Cardiac atrium fibroblast (primary cell): Measurements from ENCODE around the gene TOP2B. TPM values are rescaled to one million over a fixed set of nuclear protein-coding genes. Genes with fewer than 3 reads are reported as not detected.

Source experiments
- total RNA-seq: library from RNA; depleted of rRNA; stranded (reverse); fragments of >200 nt; gene quantifications from 2 replicates; pipeline ENCODE4 v1.2.3, GENCODE V29; 2015

TOP2B gene, protein sequence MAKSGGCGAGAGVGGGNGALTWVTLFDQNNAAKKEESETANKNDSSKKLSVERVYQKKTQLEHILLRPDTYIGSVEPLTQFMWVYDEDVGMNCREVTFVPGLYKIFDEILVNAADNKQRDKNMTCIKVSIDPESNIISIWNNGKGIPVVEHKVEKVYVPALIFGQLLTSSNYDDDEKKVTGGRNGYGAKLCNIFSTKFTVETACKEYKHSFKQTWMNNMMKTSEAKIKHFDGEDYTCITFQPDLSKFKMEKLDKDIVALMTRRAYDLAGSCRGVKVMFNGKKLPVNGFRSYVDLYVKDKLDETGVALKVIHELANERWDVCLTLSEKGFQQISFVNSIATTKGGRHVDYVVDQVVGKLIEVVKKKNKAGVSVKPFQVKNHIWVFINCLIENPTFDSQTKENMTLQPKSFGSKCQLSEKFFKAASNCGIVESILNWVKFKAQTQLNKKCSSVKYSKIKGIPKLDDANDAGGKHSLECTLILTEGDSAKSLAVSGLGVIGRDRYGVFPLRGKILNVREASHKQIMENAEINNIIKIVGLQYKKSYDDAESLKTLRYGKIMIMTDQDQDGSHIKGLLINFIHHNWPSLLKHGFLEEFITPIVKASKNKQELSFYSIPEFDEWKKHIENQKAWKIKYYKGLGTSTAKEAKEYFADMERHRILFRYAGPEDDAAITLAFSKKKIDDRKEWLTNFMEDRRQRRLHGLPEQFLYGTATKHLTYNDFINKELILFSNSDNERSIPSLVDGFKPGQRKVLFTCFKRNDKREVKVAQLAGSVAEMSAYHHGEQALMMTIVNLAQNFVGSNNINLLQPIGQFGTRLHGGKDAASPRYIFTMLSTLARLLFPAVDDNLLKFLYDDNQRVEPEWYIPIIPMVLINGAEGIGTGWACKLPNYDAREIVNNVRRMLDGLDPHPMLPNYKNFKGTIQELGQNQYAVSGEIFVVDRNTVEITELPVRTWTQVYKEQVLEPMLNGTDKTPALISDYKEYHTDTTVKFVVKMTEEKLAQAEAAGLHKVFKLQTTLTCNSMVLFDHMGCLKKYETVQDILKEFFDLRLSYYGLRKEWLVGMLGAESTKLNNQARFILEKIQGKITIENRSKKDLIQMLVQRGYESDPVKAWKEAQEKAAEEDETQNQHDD (N-terminal part only)
- 46.8 and 53.1 TPM in 2 replicates for total RNA-seq

DNA sequence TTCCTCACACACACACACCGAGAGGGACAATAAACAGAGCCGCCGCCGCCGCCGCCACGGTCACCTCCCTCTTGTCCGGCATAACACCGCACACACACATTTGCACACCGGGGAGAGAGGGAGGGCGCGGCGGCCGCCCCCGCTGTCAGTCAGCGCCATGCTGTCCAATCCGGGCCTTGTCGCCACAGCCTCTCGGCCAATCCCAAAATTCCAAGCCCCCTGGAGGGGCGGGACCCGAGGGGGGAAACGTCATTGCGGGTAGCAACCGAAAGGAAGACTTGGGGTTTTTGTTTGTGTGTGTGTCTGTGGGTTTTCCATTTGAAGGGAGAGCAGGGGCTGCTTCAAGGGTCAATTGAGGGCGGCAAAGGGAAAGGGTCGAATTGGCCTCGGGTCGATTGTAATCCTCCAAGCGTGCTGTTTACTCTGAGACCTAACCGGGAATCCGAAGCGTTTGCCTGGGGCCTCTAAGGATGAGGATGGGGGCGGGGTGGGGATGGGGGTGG, at the start of gene TOP2B:
TOP2B (minus strand) TSS at position 96 of the 503 bp plus-strand sequence. CDS start 610 bp downstream, outside the sequence.

Other genes starting within 250 kb of the TOP2B start
- gene RARB, start 236.6 kb downstream of the TOP2B start, total RNA-seq: 2.8 and 5.2 TPM in 2 replicates
- gene NGLY1, start 118.5 kb upstream of the TOP2B start, total RNA-seq: 23.3 and 27.6 TPM in 2 replicates
- gene OXSM, start 125.2 kb upstream of the TOP2B start, total RNA-seq: 4.9 and 9.4 TPM in 2 replicates